Measurements from ENCODE around the gene KRTAP19-1. TPM values are rescaled to one million over a fixed set of nuclear protein-coding genes. Genes with fewer than 3 reads are reported as not detected.

The KRTAP19-1 gene
- total RNA-seq, 1 experiment from 2014 or later = not detected

DNA sequence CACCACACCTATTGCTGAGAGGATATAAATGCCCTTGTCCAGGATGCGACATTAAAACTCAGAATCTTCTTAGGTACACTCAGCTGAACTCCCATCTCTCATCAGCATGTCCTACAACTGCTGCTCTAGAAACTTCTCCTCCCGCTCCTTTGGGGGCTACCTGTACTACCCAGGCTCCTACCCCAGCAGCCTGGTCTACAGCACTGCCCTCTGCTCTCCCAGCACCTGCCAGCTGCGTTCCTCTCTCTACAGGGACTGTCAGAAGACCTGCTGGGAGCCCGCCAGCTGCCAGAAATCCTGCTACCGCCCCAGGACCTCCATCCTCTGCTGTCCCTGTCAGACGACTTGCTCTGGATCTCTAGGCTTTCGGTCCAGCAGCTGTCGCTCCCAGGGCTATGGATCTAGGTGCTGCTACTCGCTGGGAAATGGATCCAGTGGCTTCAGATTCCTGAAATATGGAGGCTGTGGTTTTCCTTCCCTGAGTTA, 50.0 kb downstream of the KRTAP19-1 start, which contains the start of gene KRTAP13-4:
Gene KRTAP13-4, plus strand, starts transcription at position 51 of the 486 bp plus-strand sequence. Its CDS starts 56 bp downstream, at position 107.
- Histone ChIP-seq H3K4me3 (no peak within 1 kb of the TSS), H2AFZ (no peak within 1 kb of the TSS), H3K9me2 (ENCODE audit: insufficient read depth) (no peaks in the 10 kb centered on the region), H3K27ac (no peak within 1 kb of the TSS), H3K9me3 (ENCODE audit: insufficient read depth, low read depth) (no peaks in the 10 kb centered on the region), H4K20me1 (ENCODE audit: insufficient read depth) (no peaks in the 10 kb centered on the region), H3K4me1 (replicated peaks; ENCODE audit: insufficient read depth) (no peaks in the 10 kb centered on the region), H3K79me2 (ENCODE audit: low read depth) (no peaks in the 10 kb centered on the region), H3F3A (ENCODE audit: insufficient read depth, low read depth) (no peaks in the 10 kb centered on the region), H3K36me3 (ENCODE audit: low read depth) (no peaks in the 10 kb centered on the region), H3K27me3 (ENCODE audit: insufficient read depth, low read depth) (no peaks in the 10 kb centered on the region), H3K4me2 (no peak within 1 kb of the TSS)
- ChIA-PET CTCF (no interaction called here), POLR2A (ENCODE audit: unreplicated experiment) (no interaction called here)
- TF ChIP-seq EZH2 (IDR thresholded peaks at IDR 0.05; ENCODE audit: low read depth) = no peak
- DNase-seq = no peak
- intact Hi-C loops (cut with micrococcal nuclease; ENCODE audit: unreplicated experiment) = loop anchor here (10.0 kb wide), 1 partner anchor 385 kb away; no protein-coding TSS in a partner anchor
- no TSS peak for BruUV-seq (replicated peaks)

Other genes with a start within 250 kb of the KRTAP19-1 start
- gene KRTAP24-1, start 197.4 kb downstream of the KRTAP19-1 start, total RNA-seq (2021) = not detected in 2 replicates
- not detected in 2 replicates for gene KRTAP25-1, start 190.9 kb downstream of the KRTAP19-1 start, total RNA-seq (2021)
- gene KRTAP26-1, start 160.1 kb downstream of the KRTAP19-1 start, total RNA-seq (2021) = not detected in 2 replicates
- gene KRTAP27-1, start 142.7 kb downstream of the KRTAP19-1 start, total RNA-seq (2021) = not detected in 2 replicates
- not detected in 2 replicates for gene KRTAP23-1, start 131.8 kb downstream of the KRTAP19-1 start, total RNA-seq (2021)
- not detected in 2 replicates for gene KRTAP13-2, start 108.1 kb downstream of the KRTAP19-1 start, total RNA-seq (2021)
- not detected in 2 replicates for gene KRTAP13-1, start 84.3 kb downstream of the KRTAP19-1 start, total RNA-seq (2021)
- gene KRTAP13-3, start 54.4 kb downstream of the KRTAP19-1 start, total RNA-seq (2021) = not detected in 2 replicates
- gene KRTAP13-4, start 50.1 kb downstream of the KRTAP19-1 start, total RNA-seq (2021) = not detected in 2 replicates
- not detected in 2 replicates for gene KRTAP15-1, start 40.1 kb downstream of the KRTAP19-1 start, total RNA-seq (2021)
- not detected in 2 replicates for gene KRTAP19-2, start 7.1 kb upstream of the KRTAP19-1 start, total RNA-seq (2021)
- not detected in 2 replicates for gene KRTAP19-3, start 11.6 kb upstream of the KRTAP19-1 start, total RNA-seq (2021)
- gene KRTAP19-4, start 16.8 kb upstream of the KRTAP19-1 start, total RNA-seq (2021) = not detected in 2 replicates
- gene KRTAP19-5, start 21.8 kb upstream of the KRTAP19-1 start, total RNA-seq (2021) = not detected in 2 replicates
- gene KRTAP19-6, start 61.5 kb upstream of the KRTAP19-1 start, total RNA-seq (2021) = not detected in 2 replicates
- not detected in 2 replicates for gene KRTAP19-7, start 80.9 kb upstream of the KRTAP19-1 start, total RNA-seq (2021)
- gene KRTAP22-2, start 110.0 kb upstream of the KRTAP19-1 start, total RNA-seq (2021) = not detected in 2 replicates
- gene KRTAP6-3, start 112.1 kb upstream of the KRTAP19-1 start, total RNA-seq (2021) = not detected in 2 replicates
- not detected in 2 replicates for gene KRTAP6-2, start 118.5 kb upstream of the KRTAP19-1 start, total RNA-seq (2021)
- not detected in 2 replicates for gene KRTAP22-1, start 120.7 kb upstream of the KRTAP19-1 start, total RNA-seq (2021)
- not detected in 2 replicates for gene KRTAP6-1, start 133.6 kb upstream of the KRTAP19-1 start, total RNA-seq (2021)
- not detected in 2 replicates for gene KRTAP20-1, start 136.1 kb upstream of the KRTAP19-1 start, total RNA-seq (2021)
- not detected in 2 replicates for gene KRTAP20-4, start 140.3 kb upstream of the KRTAP19-1 start, total RNA-seq (2021)
- gene KRTAP20-2, start 154.8 kb upstream of the KRTAP19-1 start, total RNA-seq (2021) = not detected in 2 replicates
- gene KRTAP20-3, start 162.5 kb upstream of the KRTAP19-1 start, total RNA-seq (2021) = not detected in 2 replicates
- gene KRTAP21-3, start 238.4 kb upstream of the KRTAP19-1 start, total RNA-seq (2021) = not detected in 2 replicates

All from PC-9 (cell line).